Fibroblast of lung (primary cell): Measurements from ENCODE around the gene MACROD2. TPM values are rescaled to one million over a fixed set of nuclear protein-coding genes. Genes with fewer than 3 reads are reported as not detected.

Experiments used
- DNase-seq, 2 donors: peaks; one replicate each; pipeline versions ENCODE4 v3.0.0 to v3.0.0-alpha.2; 2010; ENCODE audit warnings: low read depth in 2 of 2
- H2AFZ ChIP-seq: 2 replicates; pipeline ENCODE4 v1.5.1; 2012; ENCODE audit warnings: low read length, control low read depth, inconsistent platforms
- H3K27ac ChIP-seq: 2 replicates; pipeline ENCODE4 v1.5.1; 2011; ENCODE audit warnings: low read length, control low read depth; ENCODE audit not compliant: insufficient read depth
- H3K27me3 ChIP-seq: 2 replicates; pipeline ENCODE4 v1.5.1; 2011; ENCODE audit warnings: mild to moderate bottlenecking, low read length; ENCODE audit not compliant: control insufficient read depth, insufficient read depth
- H3K36me3 ChIP-seq: 2 replicates; pipeline ENCODE4 v1.5.1; 2011; ENCODE audit warnings: low read length; ENCODE audit not compliant: control insufficient read depth, insufficient read depth
- H3K4me1 ChIP-seq: 2 replicates; pipeline ENCODE4 v1.5.1; 2011; ENCODE audit warnings: low read length; ENCODE audit not compliant: control insufficient read depth, insufficient read depth; ENCODE audit errors: extremely low read depth
- H3K4me2 ChIP-seq: 2 replicates; pipeline ENCODE4 v1.5.1; 2011; ENCODE audit warnings: low read length, control low read depth; ENCODE audit not compliant: insufficient read depth; ENCODE audit errors: extremely low read depth
- H3K4me3 ChIP-seq, 4 experiments: fragments of 200-600 bp in 1 of 4; sonication (generic) in 1 of 4; replicated peaks in 1 of 4; 2 replicates each; pipeline ENCODE4 v1.5.1; 2011 to 2016; ENCODE audit warnings: low read length in 4 of 4, low read depth in 3 of 4, mild to moderate bottlenecking in 3 of 4, control low read depth in 2 of 4, inconsistent platforms in 1 of 4, mixed read lengths in 1 of 4; ENCODE audit not compliant: insufficient read depth in 1 of 4; ENCODE audit errors: control extremely low read depth in 1 of 4
- H3K79me2 ChIP-seq: 2 replicates; pipeline ENCODE4 v1.5.1; 2012; ENCODE audit warnings: mild to moderate bottlenecking, low read length, inconsistent platforms; ENCODE audit not compliant: control insufficient read depth, insufficient read depth
- H3K9ac ChIP-seq: 2 replicates; pipeline ENCODE4 v1.5.1; 2011; ENCODE audit warnings: mild to moderate bottlenecking, low read length, control low read depth; ENCODE audit not compliant: insufficient read depth
- H3K9me3 ChIP-seq: 2 replicates; pipeline ENCODE4 v1.5.1; 2012; ENCODE audit warnings: low read depth, low read length; ENCODE audit not compliant: control insufficient read depth, insufficient read depth
- H4K20me1 ChIP-seq: 2 replicates; pipeline ENCODE4 v1.5.1; 2011; ENCODE audit warnings: low read length; ENCODE audit not compliant: control insufficient read depth, insufficient read depth; ENCODE audit errors: extremely low read depth
- EZH2 ChIP-seq: IDR thresholded peaks from 2 replicates; pipeline ENCODE4 v1.5.1; 2012; ENCODE audit warnings: low read length, control low read depth, mild to moderate bottlenecking; ENCODE audit errors: missing control alignments
- polyA plus RNA-seq, 2 donors: library from polyadenylated mRNA; depleted of rRNA in 1 of 2; stranded (reverse) in 1 of 2; unstranded in 1 of 2; fragments of >200 nt; gene quantifications; 2 replicates each; pipeline ENCODE4 v1.2.1, GENCODE V29; 2011 to 2012; ENCODE audit warnings: missing spikeins in 1 of 2
- total RNA-seq: library from RNA; depleted of rRNA; stranded (reverse); fragments of >200 nt; gene quantifications from 2 replicates; pipeline ENCODE4 v1.2.1, GENCODE V29; 2014
- TF ChIP-seq, protein P1 (sequence below), 2 donors: IDR thresholded peaks in 1 of 2; conservative IDR thresholded peaks in 1 of 2; 1 replicate in 1 of 2; 2 replicates in 1 of 2; pipeline ENCODE4 v1.5.1; 2011 to 2012; ENCODE audit warnings: low read length in 2 of 2, control low read depth in 1 of 2, inconsistent platforms in 1 of 2, low read depth in 1 of 2, mild to moderate bottlenecking in 1 of 2

Gene MACROD2
- total and polyA plus RNA-seq, 2 donors (not counting 1 experiment from before 2014, with no cell fraction given) = 0.54 to 1.7 TPM

DNA sequence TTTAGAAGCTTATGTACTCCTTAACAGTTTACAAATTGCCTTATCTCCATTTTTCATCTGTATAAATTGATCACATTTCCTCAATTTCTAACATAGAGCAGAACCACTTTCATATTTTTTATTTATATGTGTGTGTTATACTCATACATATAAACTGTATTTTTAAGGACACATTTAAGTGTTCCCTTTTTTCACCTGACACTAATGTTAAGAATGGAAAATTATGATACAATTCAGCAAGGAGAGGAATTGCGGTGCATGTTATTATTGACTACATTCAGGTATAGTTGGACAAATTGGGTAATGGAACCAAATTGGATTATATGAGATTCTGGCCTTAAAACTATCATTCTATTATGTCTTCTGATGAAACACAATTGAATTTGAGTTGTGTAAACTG is 821.2 kb downstream of the MACROD2 start:
- no peaks in the 10 kb centered on the region for H3K27me3 ChIP-seq
- no peak overlapping the region for H3K4me2 ChIP-seq
- H3K4me3 ChIP-seq = no peak overlapping the region
- H3K27ac ChIP-seq = no peak overlapping the region
- no peak overlapping the region for H3K9ac ChIP-seq
- H2AFZ ChIP-seq = no peak overlapping the region
- H3K4me1 ChIP-seq = no peaks in the 10 kb centered on the region
- TF ChIP-seq, protein P1, sequence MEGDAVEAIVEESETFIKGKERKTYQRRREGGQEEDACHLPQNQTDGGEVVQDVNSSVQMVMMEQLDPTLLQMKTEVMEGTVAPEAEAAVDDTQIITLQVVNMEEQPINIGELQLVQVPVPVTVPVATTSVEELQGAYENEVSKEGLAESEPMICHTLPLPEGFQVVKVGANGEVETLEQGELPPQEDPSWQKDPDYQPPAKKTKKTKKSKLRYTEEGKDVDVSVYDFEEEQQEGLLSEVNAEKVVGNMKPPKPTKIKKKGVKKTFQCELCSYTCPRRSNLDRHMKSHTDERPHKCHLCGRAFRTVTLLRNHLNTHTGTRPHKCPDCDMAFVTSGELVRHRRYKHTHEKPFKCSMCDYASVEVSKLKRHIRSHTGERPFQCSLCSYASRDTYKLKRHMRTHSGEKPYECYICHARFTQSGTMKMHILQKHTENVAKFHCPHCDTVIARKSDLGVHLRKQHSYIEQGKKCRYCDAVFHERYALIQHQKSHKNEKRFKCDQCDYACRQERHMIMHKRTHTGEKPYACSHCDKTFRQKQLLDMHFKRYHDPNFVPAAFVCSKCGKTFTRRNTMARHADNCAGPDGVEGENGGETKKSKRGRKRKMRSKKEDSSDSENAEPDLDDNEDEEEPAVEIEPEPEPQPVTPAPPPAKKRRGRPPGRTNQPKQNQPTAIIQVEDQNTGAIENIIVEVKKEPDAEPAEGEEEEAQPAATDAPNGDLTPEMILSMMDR (conservative IDR thresholded peaks at IDR 0.05 in 1 of 2, IDR thresholded peaks at IDR 0.05 in 1 of 2; ENCODE audit: low read depth in 1 of 2, low read length in 2 of 2) = no peak
- no peak for TF ChIP-seq EZH2
- no peaks in the 10 kb centered on the region for H3K36me3 ChIP-seq
- no peaks in the 10 kb centered on the region for H3K9me3 ChIP-seq
- H4K20me1 ChIP-seq = no peaks in the 10 kb centered on the region
- no peak for DNase-seq
- no peaks in the 10 kb centered on the region for H3K79me2 ChIP-seq

- Histone ChIP-seq H3K27ac (no peak overlapping the region), H3K4me2 (no peak overlapping the region), H3K4me1 (no peaks in the 10 kb centered on the region), H4K20me1 (no peaks in the 10 kb centered on the region), H3K36me3 (no peaks in the 10 kb centered on the region), H3K9me3 (no peaks in the 10 kb centered on the region), H2AFZ (no peak overlapping the region), H3K4me3 (no peak overlapping the region), H3K27me3 (no peaks in the 10 kb centered on the region), H3K79me2 (no peaks in the 10 kb centered on the region), H3K9ac (no peak overlapping the region)
- peak in 1 of 2 donors; percentile 18 for DNase-seq
- TF ChIP-seq, protein P1 (conservative IDR thresholded peaks at IDR 0.05 in 1 of 2, IDR thresholded peaks at IDR 0.05 in 1 of 2; ENCODE audit: low read depth in 1 of 2, low read length in 2 of 2) = no peak
- TF ChIP-seq EZH2 = no peak
Observed at GRCh38 chr20:14817101-14817500, 821.8 kb downstream of the MACROD2 start.

- H3K36me3 ChIP-seq = no peaks in the 10 kb centered on the region
- no peak overlapping the region for H3K9ac ChIP-seq
- H3K4me2 ChIP-seq = no peak overlapping the region
- H3K4me3 ChIP-seq = no peak overlapping the region
- no peak for DNase-seq
- no peaks in the 10 kb centered on the region for H3K9me3 ChIP-seq
- TF ChIP-seq EZH2 = no peak
- TF ChIP-seq, protein P1 (conservative IDR thresholded peaks at IDR 0.05 in 1 of 2, IDR thresholded peaks at IDR 0.05 in 1 of 2; ENCODE audit: low read depth in 1 of 2, low read length in 2 of 2) = no peak
- no peak overlapping the region for H2AFZ ChIP-seq
- no peaks in the 10 kb centered on the region for H3K79me2 ChIP-seq
- H4K20me1 ChIP-seq = no peaks in the 10 kb centered on the region
- H3K27ac ChIP-seq = no peak overlapping the region
- no peaks in the 10 kb centered on the region for H3K4me1 ChIP-seq
- H3K27me3 ChIP-seq = no peaks in the 10 kb centered on the region
Observed at GRCh38 chr20:14820771-14821170, 825.5 kb downstream of the MACROD2 start.
